ENCODE data around the gene TRIM73. TPM values are rescaled to one million over a fixed set of nuclear protein-coding genes. Genes with fewer than 3 reads are reported as not detected.
"Not testable (repeated sequence)": the region's sequence is repeated elsewhere in the genome, so short reads cannot be mapped to it uniquely, and the experiment has no call there.

Gene TRIM73
- total RNA-seq (2014; rRNA removed; shearing (Covaris generic)): 2.5 and 4.5 TPM in 2 replicates

DNA sequence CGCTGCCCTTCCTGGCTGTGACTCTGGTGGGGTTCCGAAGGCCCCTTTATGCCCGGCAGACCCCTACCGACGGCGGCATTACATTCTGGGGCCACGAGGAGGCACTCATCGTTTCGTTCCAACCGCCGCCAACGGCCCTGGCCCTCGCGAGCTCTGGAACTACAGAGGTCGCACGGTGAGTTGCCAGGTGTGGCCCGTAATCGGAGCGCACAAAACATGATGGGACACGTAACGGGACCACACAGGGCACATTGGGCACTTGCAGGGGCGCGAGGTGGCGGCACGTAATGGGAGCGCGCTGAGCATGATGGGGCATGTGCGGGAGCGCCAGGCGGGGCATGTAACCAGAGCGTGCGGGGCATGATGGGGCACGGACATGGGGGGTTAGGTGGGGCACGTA is at the start of gene TRIM73:
Gene TRIM73 (plus strand): TSS at position 301 of the 400 bp plus-strand sequence. CDS start 3,305 bp downstream, outside the sequence.
- not testable (repeated sequence) for DNase-seq (ENCODE audit: low spot score)

GRCh38 chr7:75358671-75359541 is 36.5 kb upstream of the TRIM73 start:
- peak; percentile 0 for DNase-seq (ENCODE audit: low spot score)

DNA sequence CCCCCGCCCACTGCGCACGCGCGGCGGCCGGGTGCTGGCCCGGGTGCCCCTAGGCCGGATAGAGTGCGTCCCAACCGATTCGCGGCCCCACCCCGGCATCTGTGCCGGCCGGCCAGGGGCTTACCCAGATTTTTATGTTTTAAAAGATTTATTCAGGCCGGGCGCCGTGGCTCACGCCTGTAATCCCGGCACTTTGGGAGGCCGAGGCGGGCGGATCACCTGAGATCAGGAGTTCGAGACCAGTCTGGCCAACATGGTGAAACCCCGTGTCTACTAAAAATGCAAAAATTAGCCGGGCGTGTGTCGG is 35.9 kb upstream of the TRIM73 start:
- DNase-seq (ENCODE audit: low spot score): not testable (repeated sequence)

DNA sequence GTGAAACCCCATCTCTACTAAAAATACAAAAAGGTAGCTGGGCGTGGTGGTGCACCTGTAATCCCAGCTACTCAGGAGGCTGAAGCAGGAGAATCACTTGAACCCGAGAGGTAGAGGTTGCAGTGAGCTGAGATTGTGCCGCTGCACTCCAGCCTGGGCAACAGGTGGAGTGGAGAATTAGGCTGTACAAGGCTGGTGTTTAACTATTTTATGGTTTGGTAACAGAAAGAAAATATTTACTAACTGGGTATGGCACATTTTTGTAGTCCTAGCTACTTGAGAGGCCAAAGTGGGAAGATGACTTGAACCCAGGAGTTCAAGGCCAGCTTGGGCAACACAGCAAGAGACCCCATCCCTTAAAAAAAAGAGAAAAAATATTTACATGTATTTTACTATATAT is 31.4 kb upstream of the TRIM73 start:
- DNase-seq (ENCODE audit: low spot score): not testable (repeated sequence)

DNA sequence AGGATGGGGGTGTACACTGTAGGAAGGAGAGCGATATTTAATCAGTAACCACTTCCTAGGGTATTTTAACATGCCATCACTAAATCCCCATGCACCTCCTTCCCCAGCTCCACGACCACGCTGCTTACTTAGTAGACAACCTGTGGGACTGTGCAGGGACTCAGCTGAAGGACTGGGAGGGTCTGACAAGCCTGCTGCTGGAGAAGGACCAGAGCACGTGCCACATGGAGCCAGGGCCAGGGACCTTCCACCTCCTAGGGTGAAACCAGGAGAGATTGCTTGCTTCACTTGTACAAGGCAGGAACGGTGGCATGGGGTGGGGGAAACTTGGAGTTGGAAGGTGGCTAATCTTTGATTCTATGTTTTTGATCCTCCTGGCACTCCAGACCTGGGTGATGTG is 28.8 kb upstream of the TRIM73 start:
- not testable (repeated sequence) for DNase-seq (ENCODE audit: low spot score)

DNA sequence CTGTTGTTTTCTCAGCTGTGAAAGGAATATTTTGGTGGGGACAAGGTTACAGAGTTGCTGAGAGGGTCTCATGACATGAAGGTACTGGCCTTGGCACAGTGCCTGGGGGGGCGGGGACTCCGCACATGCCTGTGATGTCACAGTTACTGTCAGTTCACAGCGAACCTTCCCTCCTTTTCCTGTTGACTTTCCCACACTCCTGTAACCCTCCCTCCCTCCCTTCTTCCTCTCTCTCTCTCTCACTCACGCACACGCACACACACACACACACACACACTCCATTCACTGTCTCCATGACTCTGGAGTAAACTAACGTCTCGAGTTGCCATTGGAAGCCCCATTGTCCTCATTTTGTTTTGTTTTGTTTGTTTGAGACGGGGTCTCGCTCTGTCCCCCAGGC is 28.1 kb upstream of the TRIM73 start:
- not testable (repeated sequence) for DNase-seq (ENCODE audit: low spot score)

- DNase-seq (ENCODE audit: low spot score): not testable (repeated sequence)
These were observed 21.3 kb upstream of the TRIM73 start for GRCh38 chr7:75374144-75374518.

GRCh38 chr7:75374519-75375317 is 20.7 kb upstream of the TRIM73 start:
- not testable (repeated sequence) for DNase-seq (ENCODE audit: low spot score)

GRCh38 chr7:75393194-75393593 is 2.2 kb upstream of the TRIM73 start:
- not testable (repeated sequence) for DNase-seq (ENCODE audit: low spot score)

DNA sequence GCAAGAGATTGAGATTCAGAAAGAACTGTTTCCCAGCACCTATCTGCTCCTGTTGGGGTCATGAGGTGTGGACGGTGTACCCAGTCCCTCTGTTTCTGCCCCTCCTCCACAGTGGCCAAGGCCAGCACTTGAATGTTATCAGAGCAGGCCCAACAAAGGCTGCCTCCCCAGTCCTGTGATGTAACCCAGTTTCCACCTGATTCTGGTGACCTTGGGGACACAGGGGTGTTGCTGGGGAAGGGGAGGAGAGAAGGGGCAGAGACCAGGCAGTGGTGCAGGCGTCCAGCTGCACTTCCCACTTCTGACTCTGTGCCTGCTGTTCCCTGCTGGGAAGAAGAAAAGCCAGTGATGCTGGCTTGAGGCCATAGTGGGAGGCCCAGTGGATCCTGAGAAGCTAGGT is 2.4 kb downstream of the TRIM73 start:
- DNase-seq (ENCODE audit: low spot score): not testable (repeated sequence)

DNA sequence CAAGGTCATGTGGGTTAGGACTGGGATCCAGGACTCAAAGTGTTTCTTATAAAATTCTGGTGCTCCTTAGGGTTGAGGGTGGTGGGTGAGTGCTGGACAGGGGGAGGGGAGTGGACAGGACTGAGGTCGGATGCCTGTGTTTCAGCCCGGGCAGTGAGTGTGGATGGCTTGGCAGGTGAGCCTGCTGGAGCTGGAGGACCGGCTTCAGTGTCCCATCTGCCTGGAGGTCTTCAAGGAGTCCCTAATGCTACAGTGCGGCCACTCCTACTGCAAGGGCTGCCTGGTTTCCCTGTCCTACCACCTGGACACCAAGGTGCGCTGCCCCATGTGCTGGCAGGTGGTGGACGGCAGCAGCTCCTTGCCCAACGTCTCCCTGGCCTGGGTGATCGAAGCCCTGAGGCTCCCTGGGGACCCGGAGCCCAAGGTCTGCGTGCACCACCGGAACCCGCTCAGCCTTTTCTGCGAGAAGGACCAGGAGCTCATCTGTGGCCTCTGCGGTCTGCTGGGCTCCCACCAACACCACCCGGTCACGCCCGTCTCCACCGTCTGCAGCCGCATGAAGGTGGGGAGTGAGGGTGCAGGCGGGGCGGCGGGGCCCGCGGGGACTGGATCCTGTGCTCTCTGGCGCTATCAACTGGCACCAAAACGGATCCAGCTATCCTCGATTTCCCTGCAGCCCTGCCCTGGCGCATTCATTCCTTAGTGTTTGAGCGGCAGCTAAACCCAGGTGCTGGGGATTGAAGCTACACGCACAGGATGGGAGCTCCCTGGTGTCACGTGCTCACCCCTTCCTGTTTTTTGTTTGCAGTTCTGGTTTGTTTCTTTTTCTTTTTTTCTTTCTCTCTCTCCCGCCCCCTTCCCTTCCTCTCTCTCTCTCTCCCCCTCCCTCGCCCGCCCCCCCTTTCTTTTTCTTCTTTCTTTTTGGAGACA is 3.6 kb downstream of the TRIM73 start:
- DNase-seq (ENCODE audit: low spot score): not testable (repeated sequence)

DNA sequence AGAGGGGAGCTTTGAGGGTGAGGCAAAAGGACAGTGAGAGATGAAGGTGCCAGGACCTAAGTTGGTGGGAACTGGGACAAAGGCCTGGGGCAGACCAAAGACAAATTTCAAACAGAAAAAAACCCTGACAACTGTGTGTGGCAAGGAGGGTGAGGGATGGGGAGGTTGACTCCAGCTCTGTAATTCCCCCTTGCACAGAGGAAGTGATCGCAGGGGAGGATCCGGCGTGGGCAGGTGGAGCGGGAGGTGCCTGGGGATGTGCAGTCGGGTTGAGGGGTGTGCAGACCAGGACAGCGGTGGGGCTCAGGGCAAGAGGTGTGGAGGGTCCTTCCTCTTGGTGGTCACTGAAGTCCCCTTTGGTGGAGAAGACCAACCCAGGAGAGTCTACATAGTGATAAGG is 5.1 kb downstream of the TRIM73 start:
- DNase-seq (ENCODE audit: low spot score): not testable (repeated sequence)

GRCh38 chr7:75403455-75404443 is 8.3 kb downstream of the TRIM73 start:
- not testable (repeated sequence) for DNase-seq (ENCODE audit: low spot score)

- DNase-seq (ENCODE audit: low spot score): not testable (repeated sequence)
These were observed 9.2 kb downstream of the TRIM73 start for GRCh38 chr7:75404663-75405062.

- DNase-seq (ENCODE audit: low spot score): not testable (repeated sequence)
These were observed 14.7 kb downstream of the TRIM73 start for GRCh38 chr7:75409880-75410822.

DNA sequence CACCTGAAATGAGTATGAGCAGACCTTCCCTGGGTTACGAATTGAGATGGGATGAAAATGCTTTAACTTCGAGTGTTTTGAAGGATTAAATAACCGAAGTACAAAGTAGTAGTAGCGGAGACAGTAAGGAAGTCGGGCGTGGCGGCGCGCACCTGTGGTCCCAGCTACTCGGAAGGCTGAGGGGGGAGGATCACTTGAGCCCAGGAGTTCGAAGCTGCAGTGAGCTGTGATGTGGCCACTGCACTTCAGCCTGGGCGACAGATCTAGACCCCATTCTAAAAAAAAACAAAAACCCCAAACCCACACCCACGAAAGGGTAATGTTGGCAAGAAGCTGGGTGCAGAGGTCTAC is 15.4 kb downstream of the TRIM73 start:
- not testable (repeated sequence) for DNase-seq (ENCODE audit: low spot score)

DNA sequence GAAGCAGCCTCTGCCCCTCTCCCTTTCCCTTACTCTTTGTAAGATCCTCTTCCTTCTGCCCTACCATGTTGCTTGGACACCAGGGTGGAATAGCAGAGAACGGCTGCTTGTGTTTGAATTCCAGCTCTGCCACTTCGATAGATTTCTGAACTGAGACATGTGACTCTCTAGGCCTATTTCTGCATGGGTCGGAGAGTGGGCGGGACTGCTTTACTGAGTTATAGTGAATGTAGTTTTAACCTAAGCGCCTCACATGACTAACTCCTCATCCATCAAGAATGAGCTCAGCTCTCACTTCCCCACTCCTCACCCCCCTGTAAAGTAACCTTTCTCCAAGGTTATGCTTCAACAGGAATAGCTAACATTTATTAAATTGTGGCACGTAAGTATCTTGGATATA is 18.8 kb downstream of the TRIM73 start:
- not testable (repeated sequence) for DNase-seq (ENCODE audit: low spot score)

DNA sequence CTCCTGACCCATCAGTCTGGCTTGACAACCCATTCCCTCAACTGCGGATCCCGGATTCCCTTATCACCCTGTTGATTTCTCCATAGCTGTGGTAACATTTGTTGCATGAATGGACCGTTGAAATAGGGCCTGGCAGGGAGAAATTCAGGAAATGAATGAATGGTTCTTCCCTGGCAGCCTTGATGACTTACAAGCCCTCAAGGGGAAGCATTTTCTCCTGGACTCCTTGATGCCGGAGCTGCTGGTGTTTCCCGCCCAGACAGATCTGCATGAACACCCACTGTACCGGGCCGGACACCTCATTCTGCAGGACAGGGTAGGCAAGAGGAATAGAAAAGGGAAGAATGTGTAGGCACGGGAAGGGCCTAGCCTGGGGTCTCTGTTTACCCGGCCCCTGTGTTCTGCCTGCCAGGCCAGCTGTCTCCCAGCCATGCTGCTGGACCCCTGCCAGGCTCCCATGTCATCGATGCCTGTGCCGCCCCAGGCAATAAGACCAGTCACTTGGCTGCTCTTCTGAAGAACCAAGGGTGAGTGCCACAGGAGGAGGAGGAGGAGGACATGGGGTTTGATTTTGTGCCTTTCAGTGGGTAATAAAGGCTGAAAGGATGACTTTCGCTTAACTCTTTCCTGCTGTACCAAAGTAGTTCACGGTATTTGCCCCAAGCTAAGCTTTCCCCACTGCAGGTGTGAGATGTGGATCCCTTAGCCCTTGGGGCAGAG is 19.4 kb downstream of the TRIM73 start:
- DNase-seq (ENCODE audit: low spot score): not testable (repeated sequence)

Measured in HT-29 (cell line).